Spleen (tissue), 7 donors: ENCODE data around the gene VGLL3.

Experiments
- POLR2A ChIP-seq, 3 donors: fragments of 450-650 bp; IDR thresholded peaks; one replicate each; pipeline ENCODE4 v1.5.1; 2017; ENCODE audit warnings: antibody characterized with exemption in 3 of 3, mild to moderate bottlenecking in 1 of 3
- TF ChIP-seq, protein P1 (sequence below), 11 experiments: fragments of 200-600 bp in 7 of 11; fragments of 450-650 bp in 4 of 11; sonication (generic) in 4 of 11; IDR thresholded peaks in 8 of 11; conservative IDR thresholded peaks in 3 of 11; 1 replicate in 7 of 11; 2 replicates in 4 of 11; pipeline versions ENCODE4 v1.4.0 to v1.8.0; 2016 to 2021; ENCODE audit warnings: antibody characterized with exemption in 11 of 11, inconsistent platforms in 4 of 11, mild to moderate bottlenecking in 1 of 11
- donor health status: DM: no; HTN: no; CAD: no; lungs with moderate emphysema.
- donor health status: DM: no; HTN: no; CAD: no.
- donor health status: DM: no; HTN: no; CAD: no.

DNA sequence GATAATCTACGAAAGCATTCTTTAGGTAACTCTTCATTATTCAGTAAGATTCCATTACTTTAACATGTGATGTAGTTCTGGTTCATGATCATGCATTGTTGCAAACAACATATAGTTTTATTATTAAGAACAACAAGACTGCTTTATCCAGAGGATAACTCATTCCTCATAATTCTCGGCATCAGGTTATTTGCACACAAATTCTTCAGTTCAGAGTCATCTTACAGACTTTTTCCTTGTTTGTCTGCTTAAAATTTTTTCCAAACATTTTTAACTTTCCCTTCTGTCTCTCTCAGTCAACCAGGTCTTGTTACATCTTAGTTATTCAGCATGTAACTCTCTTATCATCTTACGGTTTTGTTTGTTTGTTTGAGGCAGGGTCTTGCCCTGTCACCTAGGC is 60.1 kb downstream of the VGLL3 start:
- TF ChIP-seq, protein P1, sequence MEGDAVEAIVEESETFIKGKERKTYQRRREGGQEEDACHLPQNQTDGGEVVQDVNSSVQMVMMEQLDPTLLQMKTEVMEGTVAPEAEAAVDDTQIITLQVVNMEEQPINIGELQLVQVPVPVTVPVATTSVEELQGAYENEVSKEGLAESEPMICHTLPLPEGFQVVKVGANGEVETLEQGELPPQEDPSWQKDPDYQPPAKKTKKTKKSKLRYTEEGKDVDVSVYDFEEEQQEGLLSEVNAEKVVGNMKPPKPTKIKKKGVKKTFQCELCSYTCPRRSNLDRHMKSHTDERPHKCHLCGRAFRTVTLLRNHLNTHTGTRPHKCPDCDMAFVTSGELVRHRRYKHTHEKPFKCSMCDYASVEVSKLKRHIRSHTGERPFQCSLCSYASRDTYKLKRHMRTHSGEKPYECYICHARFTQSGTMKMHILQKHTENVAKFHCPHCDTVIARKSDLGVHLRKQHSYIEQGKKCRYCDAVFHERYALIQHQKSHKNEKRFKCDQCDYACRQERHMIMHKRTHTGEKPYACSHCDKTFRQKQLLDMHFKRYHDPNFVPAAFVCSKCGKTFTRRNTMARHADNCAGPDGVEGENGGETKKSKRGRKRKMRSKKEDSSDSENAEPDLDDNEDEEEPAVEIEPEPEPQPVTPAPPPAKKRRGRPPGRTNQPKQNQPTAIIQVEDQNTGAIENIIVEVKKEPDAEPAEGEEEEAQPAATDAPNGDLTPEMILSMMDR (IDR thresholded peaks at IDR 0.05 in 8 of 11, conservative IDR thresholded peaks at IDR 0.05 in 3 of 11): no peak
- TF ChIP-seq POLR2A (IDR thresholded peaks at IDR 0.05): no peak
